CD14-positive monocyte (primary cell): ENCODE results near the gene GPD1L. TPM values are rescaled to one million over a fixed set of nuclear protein-coding genes. Genes with fewer than 3 reads are reported as not detected.

ENCODE experiments used
- DNase-seq, 3 donors: peaks; one replicate each; pipeline ENCODE4 v3.0.0-alpha.2; 2011 to 2022
- H2AFZ ChIP-seq: 2 replicates; pipeline ENCODE4 v1.6.0; 2012; ENCODE audit warnings: mild to moderate bottlenecking, low read depth, low read length, inconsistent platforms; ENCODE audit not compliant: insufficient read depth, poor library complexity, severe bottlenecking
- H3K27ac ChIP-seq, 2 donors: 1 replicate in 1 of 2; 2 replicates in 1 of 2; pipeline ENCODE4 v1.5.1; 2012 to 2013; ENCODE audit warnings: low read length in 2 of 2, control low read depth in 1 of 2, inconsistent platforms in 1 of 2, low read depth in 1 of 2, mild to moderate bottlenecking in 1 of 2
- H3K27me3 ChIP-seq, 2 donors: one replicate each; pipeline versions ENCODE4 v1.6.0 to v1.6.1; 2011 to 2013; ENCODE audit warnings: low read length in 2 of 2; ENCODE audit not compliant: control insufficient read depth in 2 of 2, insufficient read depth in 2 of 2
- H3K36me3 ChIP-seq, 2 donors: replicated peaks in 1 of 2; 1 replicate in 1 of 2; 2 replicates in 1 of 2; pipeline versions ENCODE4 v1.5.1 to v1.6.1; 2012 to 2013; ENCODE audit warnings: low read length in 2 of 2, control low read depth in 1 of 2, inconsistent platforms in 1 of 2, mild to moderate bottlenecking in 1 of 2; ENCODE audit not compliant: insufficient read depth in 2 of 2, control insufficient read depth in 1 of 2
- H3K4me1 ChIP-seq, 2 donors: 1 replicate in 1 of 2; 2 replicates in 1 of 2; pipeline versions ENCODE4 v1.5.1 to v1.6.1; 2012 to 2013; ENCODE audit warnings: low read length in 2 of 2, control low read depth in 1 of 2, inconsistent platforms in 1 of 2, mild to moderate bottlenecking in 1 of 2, moderate library complexity in 1 of 2; ENCODE audit not compliant: insufficient read depth in 2 of 2, control insufficient read depth in 1 of 2
- H3K4me2 ChIP-seq: replicated peaks from 2 replicates; pipeline ENCODE3; 2012; ENCODE audit warnings: low read length, moderate library complexity, mild to moderate bottlenecking; ENCODE audit not compliant: poor library complexity, severe bottlenecking; ENCODE audit errors: extremely low read depth
- H3K4me3 ChIP-seq, 3 experiments: fragments of 200-600 bp in 1 of 3; sonication (generic) in 1 of 3; replicated peaks in 1 of 3; 1 replicate in 2 of 3; 2 replicates in 1 of 3; pipeline ENCODE4 v1.5.1; 2011 to 2013; ENCODE audit warnings: low read length in 3 of 3, mild to moderate bottlenecking in 3 of 3, control low read depth in 2 of 3, low read depth in 2 of 3, inconsistent platforms in 1 of 3, moderate library complexity in 1 of 3
- H3K79me2 ChIP-seq: 2 replicates; pipeline ENCODE4 v1.6.0; 2012; ENCODE audit warnings: mild to moderate bottlenecking, control low read depth, inconsistent platforms, low read length, moderate library complexity; ENCODE audit not compliant: insufficient read depth
- H3K9ac ChIP-seq: 2 replicates; pipeline ENCODE4 v1.6.0; 2017; ENCODE audit warnings: low read length, mild to moderate bottlenecking; ENCODE audit not compliant: insufficient read depth, poor library complexity, severe bottlenecking
- H3K9me3 ChIP-seq, 2 donors: replicated peaks in 1 of 2; 1 replicate in 1 of 2; 2 replicates in 1 of 2; pipeline versions ENCODE4 v1.5.1 to v1.6.1; 2012 to 2013; ENCODE audit warnings: low read length in 2 of 2, control low read depth in 1 of 2; ENCODE audit not compliant: control insufficient read depth in 1 of 2, insufficient read depth in 1 of 2
- H4K20me1 ChIP-seq: 2 replicates; pipeline ENCODE4 v1.6.0; 2012; ENCODE audit warnings: mild to moderate bottlenecking, low read length, control low read depth, moderate library complexity; ENCODE audit not compliant: insufficient read depth
- H3K27ac Mint-ChIP-seq, 7 donors: one replicate each; pipeline ENCODE4 v1.8.0; 2020; ENCODE audit warnings: mild to moderate bottlenecking in 7 of 7, mixed read lengths in 7 of 7, moderate library complexity in 6 of 7, inconsistent platforms in 2 of 7
- H3K27me3 Mint-ChIP-seq, 3 donors: one replicate each; pipeline ENCODE4 v1.8.0; 2021 to 2022; ENCODE audit warnings: low read depth in 3 of 3, mild to moderate bottlenecking in 3 of 3, mixed read lengths in 3 of 3, moderate library complexity in 3 of 3, inconsistent platforms in 1 of 3
- H3K36me3 Mint-ChIP-seq, 2 donors: one replicate each; pipeline ENCODE4 v1.8.0; 2020; ENCODE audit warnings: mixed read lengths in 2 of 2, inconsistent platforms in 1 of 2, mild to moderate bottlenecking in 1 of 2
- H3K4me1 Mint-ChIP-seq: one replicate; pipeline ENCODE4 v1.8.0; 2020; ENCODE audit warnings: mild to moderate bottlenecking, mixed read lengths
- H3K4me3 Mint-ChIP-seq, 2 donors: one replicate each; pipeline ENCODE4 v1.8.0; 2020; ENCODE audit warnings: mild to moderate bottlenecking in 2 of 2, mixed read lengths in 2 of 2, moderate library complexity in 1 of 2
- H3K9me3 Mint-ChIP-seq, 7 donors: one replicate each; pipeline ENCODE4 v1.8.0; 2020 to 2022; ENCODE audit warnings: mixed read lengths in 7 of 7, mild to moderate bottlenecking in 6 of 7, moderate library complexity in 6 of 7, inconsistent platforms in 2 of 7
- WGBS: methylation state at CpG from one replicate; pipeline ENCODE4 v1.1.5; 2013; ENCODE audit warnings: missing lambda C conversion rate; ENCODE audit not compliant: insufficient coverage; 5-methylcytosine and 5-hydroxymethylcytosine counted together
- intact Hi-C, 2 donors: fragments of 100-400 bp; cut with micrococcal nuclease; formaldehyde crosslinking; loops; one replicate each; pipeline versions ENCODE4 v1.15.0 to v1.15.1; 2023
- polyA plus RNA-seq, 3 donors: library from polyadenylated mRNA; depleted of rRNA in 1 of 3; unstranded in 2 of 3; stranded (reverse) in 1 of 3; fragments of 300-500 nt in 2 of 3; fragments of >200 nt in 1 of 3; fragmentation: Illumina TruSeq in 2 of 3; gene quantifications; 1 replicate in 2 of 3; 2 replicates in 1 of 3; pipeline ENCODE4 v1.2.3, GENCODE V29; 2012 to 2021
- TF ChIP-seq, protein P1 (sequence below): fragments of 200-600 bp; IDR thresholded peaks from one replicate; pipeline ENCODE4 v1.8.0; 2022; ENCODE audit warnings: antibody characterized with exemption, mild to moderate bottlenecking

The GPD1L gene
- polyA plus RNA-seq, 3 donors: 4.9 to 11.8 (median 10.2) TPM

DNA sequence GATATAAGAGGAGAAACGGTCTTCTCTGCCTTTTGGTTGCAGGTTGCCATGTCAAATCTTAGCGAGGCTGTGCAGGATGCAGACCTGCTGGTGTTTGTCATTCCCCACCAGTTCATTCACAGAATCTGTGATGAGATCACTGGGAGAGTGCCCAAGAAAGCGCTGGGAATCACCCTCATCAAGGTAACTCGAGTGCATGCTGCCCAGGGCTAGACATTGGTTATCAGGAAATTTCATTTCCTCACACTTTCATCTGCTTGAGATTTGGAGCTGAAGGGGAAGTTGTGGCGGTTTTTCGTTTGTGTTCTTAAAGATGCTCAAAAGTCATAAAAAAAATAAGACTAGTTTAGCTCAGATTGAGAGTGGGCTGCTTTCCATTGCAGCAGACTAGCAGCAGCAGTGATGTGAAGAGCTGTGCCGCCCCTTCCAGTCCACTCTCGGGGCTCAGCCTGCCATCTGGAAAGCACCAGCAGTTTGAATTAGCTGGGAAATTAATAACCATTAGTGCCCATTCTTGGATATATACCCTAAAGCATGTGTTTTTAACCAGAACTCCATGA lies 32.2 kb downstream of the GPD1L start:
- H3K27ac Mint-ChIP-seq: no peak overlapping the region

GRCh38 chr3:32140943-32141342 lies 34.5 kb downstream of the GPD1L start:
- Histone ChIP-seq H3K4me2 (no peak overlapping the region), H3K4me3 (no peak overlapping the region), H4K20me1 (no peaks in the 10 kb centered on the region), H3K36me3 (peaks cover 0 to 14% of the 10 kb centered on the region in 2 donors), H3K9ac (no peak overlapping the region), H3K79me2 (no peaks in the 10 kb centered on the region), H3K27ac (no peak overlapping the region), H3K9me3 (no peaks in the 10 kb centered on the region), H2AFZ (no peak overlapping the region), H3K4me1 (peaks cover 18 to 25% of the 10 kb centered on the region in 2 donors), H3K27me3 (no peaks in the 10 kb centered on the region)
- H3K36me3 Mint-ChIP-seq: peaks cover 7 to 17% of the 10 kb centered on the region in 2 donors
- H3K27ac Mint-ChIP-seq: no peak overlapping the region
- no peak overlapping the region for H3K4me3 Mint-ChIP-seq
- no peak for DNase-seq
- TF ChIP-seq, protein P1, sequence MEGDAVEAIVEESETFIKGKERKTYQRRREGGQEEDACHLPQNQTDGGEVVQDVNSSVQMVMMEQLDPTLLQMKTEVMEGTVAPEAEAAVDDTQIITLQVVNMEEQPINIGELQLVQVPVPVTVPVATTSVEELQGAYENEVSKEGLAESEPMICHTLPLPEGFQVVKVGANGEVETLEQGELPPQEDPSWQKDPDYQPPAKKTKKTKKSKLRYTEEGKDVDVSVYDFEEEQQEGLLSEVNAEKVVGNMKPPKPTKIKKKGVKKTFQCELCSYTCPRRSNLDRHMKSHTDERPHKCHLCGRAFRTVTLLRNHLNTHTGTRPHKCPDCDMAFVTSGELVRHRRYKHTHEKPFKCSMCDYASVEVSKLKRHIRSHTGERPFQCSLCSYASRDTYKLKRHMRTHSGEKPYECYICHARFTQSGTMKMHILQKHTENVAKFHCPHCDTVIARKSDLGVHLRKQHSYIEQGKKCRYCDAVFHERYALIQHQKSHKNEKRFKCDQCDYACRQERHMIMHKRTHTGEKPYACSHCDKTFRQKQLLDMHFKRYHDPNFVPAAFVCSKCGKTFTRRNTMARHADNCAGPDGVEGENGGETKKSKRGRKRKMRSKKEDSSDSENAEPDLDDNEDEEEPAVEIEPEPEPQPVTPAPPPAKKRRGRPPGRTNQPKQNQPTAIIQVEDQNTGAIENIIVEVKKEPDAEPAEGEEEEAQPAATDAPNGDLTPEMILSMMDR: no peak
- intact Hi-C loops: loop anchor here in 1 of 2 donors (10.0 kb wide), 1 partner anchor 116 kb away; no protein-coding TSS in a partner anchor
- H3K27me3 Mint-ChIP-seq: peaks cover 0 to 1% (median 0%) of the 10 kb centered on the region in 3 donors
- peaks cover 0 to 1% (median 0%) of the 10 kb centered on the region in 7 donors for H3K9me3 Mint-ChIP-seq
- WGBS: no CpG with 5 or more reads among the region's 5 CpGs
- H3K4me1 Mint-ChIP-seq: peaks cover 31% of the 10 kb centered on the region

More for the DNA sequence above, 32.2 kb downstream of the GPD1L start:
- H3K36me3 ChIP-seq: peaks cover 0 to 14% of the 10 kb centered on the region in 2 donors
- no peak overlapping the region for H3K4me3 ChIP-seq
- Mint-ChIP-seq H3K36me3 (peaks cover 13 to 22% of the 10 kb centered on the region in 2 donors), H3K4me1 (peaks cover 22% of the 10 kb centered on the region), H3K9me3 (peaks cover 0 to 1% (median 0%) of the 10 kb centered on the region in 7 donors), H3K27me3 (peaks cover 0 to 1% (median 0%) of the 10 kb centered on the region in 3 donors), H3K4me3 (no peak overlapping the region)
- peak in 2 of 3 donors; percentile 5 to 8 for DNase-seq
- H3K27ac ChIP-seq: no peak overlapping the region
- H3K4me1 ChIP-seq: peaks cover 8 to 11% of the 10 kb centered on the region in 2 donors
- intact Hi-C loops: no loop called here
- no peaks in the 10 kb centered on the region for H4K20me1 ChIP-seq
- no peak overlapping the region for H3K4me2 ChIP-seq
- H3K79me2 ChIP-seq: no peaks in the 10 kb centered on the region
- H3K27me3 ChIP-seq: no peaks in the 10 kb centered on the region
- TF ChIP-seq, protein P1: no peak
- H3K9me3 ChIP-seq: no peaks in the 10 kb centered on the region
- 0% methylated on average over 4 of the region's 8 CpGs for WGBS
- peak overlapping the region; percentile 5 for H2AFZ ChIP-seq
- H3K9ac ChIP-seq: no peak overlapping the region
